Parathyroid adenoma (tissue), 2 donors: ENCODE data around the gene ZNF79.

Experiments used
- H2AFZ ChIP-seq: fragments of 300-600 bp; sonication (generic); one replicate; pipeline ENCODE4 v1.7.0; 2017; ENCODE audit warnings: antibody characterized with exemption, mild to moderate bottlenecking
- H3K27ac ChIP-seq: fragments of 300-600 bp; sonication (generic); one replicate; pipeline ENCODE4 v1.7.0; 2017
- H3K27me3 ChIP-seq: fragments of 300-600 bp; sonication (generic); one replicate; pipeline ENCODE4 v1.7.0; 2017; ENCODE audit warnings: low read length; ENCODE audit not compliant: control insufficient read depth, insufficient read depth
- H3K36me3 ChIP-seq: fragments of 300-600 bp; sonication (generic); one replicate; pipeline ENCODE4 v1.7.0; 2017; ENCODE audit warnings: low read length; ENCODE audit not compliant: control insufficient read depth, insufficient read depth
- H3K4me1 ChIP-seq: fragments of 300-600 bp; sonication (generic); one replicate; pipeline ENCODE4 v1.7.0; 2017; ENCODE audit warnings: control low read depth
- H3K4me2 ChIP-seq: fragments of 300-600 bp; sonication (generic); one replicate; pipeline ENCODE4 v1.7.0; 2017; ENCODE audit warnings: low read length
- H3K4me3 ChIP-seq: fragments of 300-600 bp; sonication (generic); one replicate; pipeline ENCODE4 v1.7.0; 2017; ENCODE audit warnings: low read depth, low read length
- H3K79me2 ChIP-seq: fragments of 300-600 bp; sonication (generic); one replicate; pipeline ENCODE4 v1.7.0; 2017; ENCODE audit warnings: control low read depth
- H3K9ac ChIP-seq: fragments of 300-600 bp; sonication (generic); one replicate; pipeline ENCODE4 v1.7.0; 2017; ENCODE audit warnings: mild to moderate bottlenecking
- H3K9me3 ChIP-seq: fragments of 300-600 bp; sonication (generic); one replicate; pipeline ENCODE4 v1.7.0; 2017; ENCODE audit warnings: low read length; ENCODE audit not compliant: control insufficient read depth
- CTCF ChIP-seq: fragments of 300-600 bp; sonication (generic); IDR thresholded peaks from one replicate; pipeline ENCODE4 v1.7.0; 2017; ENCODE audit warnings: antibody characterized with exemption, mild to moderate bottlenecking
- donor health status: primary hyperparathyroidism.

Gene ZNF79

GRCh38 chr9:127384901-127385300 lies 39.3 kb upstream of the ZNF79 start:
- Histone ChIP-seq H3K4me1 (no peaks in the 10 kb centered on the region), H3K9me3 (no peaks in the 10 kb centered on the region), H3K9ac (no peak overlapping the region), H3K79me2 (no peaks in the 10 kb centered on the region), H3K36me3 (no peaks in the 10 kb centered on the region), H3K4me3 (no peak overlapping the region), H3K27ac (no peak overlapping the region), H2AFZ (no peak overlapping the region), H3K27me3 (no peaks in the 10 kb centered on the region), H3K4me2 (no peak overlapping the region)
- no peak for TF ChIP-seq CTCF

DNA sequence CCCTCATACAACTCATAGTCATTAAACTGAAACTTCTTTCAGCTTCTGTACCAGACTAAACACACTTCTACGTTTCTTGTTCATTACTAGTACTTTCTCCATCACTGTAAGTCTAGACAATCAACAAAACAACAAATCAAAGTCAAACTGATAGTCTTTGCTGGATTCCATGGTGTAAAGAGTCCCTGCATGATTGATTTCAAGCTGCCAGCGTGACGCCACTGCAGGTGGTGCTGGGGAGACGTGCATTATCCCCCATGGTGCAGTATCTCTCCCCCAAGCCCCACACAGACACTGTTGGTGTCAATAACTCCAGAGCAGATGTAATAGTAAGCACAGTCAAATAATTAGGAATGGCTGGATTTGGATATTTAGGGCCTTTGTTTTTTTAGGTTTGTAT lies 37.9 kb upstream of the ZNF79 start:
- Histone ChIP-seq H3K4me1 (no peaks in the 10 kb centered on the region), H3K4me3 (no peak overlapping the region), H3K9ac (no peak overlapping the region), H3K27ac (no peak overlapping the region), H3K27me3 (no peaks in the 10 kb centered on the region), H3K36me3 (no peaks in the 10 kb centered on the region), H2AFZ (no peak overlapping the region), H3K79me2 (no peaks in the 10 kb centered on the region), H3K4me2 (no peak overlapping the region), H3K9me3 (no peaks in the 10 kb centered on the region)
- no peak for TF ChIP-seq CTCF

DNA sequence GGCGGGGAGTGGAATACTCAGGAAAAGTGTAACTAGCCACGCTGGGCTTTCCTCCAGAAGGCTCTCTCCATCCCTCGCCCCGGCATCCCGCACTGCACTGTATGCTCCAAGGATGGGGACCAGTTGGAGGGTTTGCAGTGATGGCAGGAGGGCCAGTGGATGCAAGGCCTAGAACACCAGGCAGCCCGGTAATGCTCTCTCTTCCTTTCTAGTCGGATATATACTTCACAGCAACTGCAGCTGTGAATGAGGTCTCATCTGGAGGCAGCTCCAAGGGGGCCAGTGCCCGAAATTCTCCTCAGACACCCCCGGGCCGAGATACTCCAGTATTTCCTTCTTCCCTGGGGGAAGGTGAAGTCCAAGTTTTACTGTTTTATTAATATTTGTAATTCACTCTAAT lies 37.2 kb upstream of the ZNF79 start:
- Histone ChIP-seq H2AFZ (no peak overlapping the region), H3K27me3 (no peaks in the 10 kb centered on the region), H3K79me2 (no peaks in the 10 kb centered on the region), H3K36me3 (no peaks in the 10 kb centered on the region), H3K9ac (no peak overlapping the region), H3K4me3 (no peak overlapping the region), H3K4me1 (no peaks in the 10 kb centered on the region), H3K4me2 (no peak overlapping the region), H3K27ac (no peak overlapping the region), H3K9me3 (no peaks in the 10 kb centered on the region)
- no peak for TF ChIP-seq CTCF

DNA sequence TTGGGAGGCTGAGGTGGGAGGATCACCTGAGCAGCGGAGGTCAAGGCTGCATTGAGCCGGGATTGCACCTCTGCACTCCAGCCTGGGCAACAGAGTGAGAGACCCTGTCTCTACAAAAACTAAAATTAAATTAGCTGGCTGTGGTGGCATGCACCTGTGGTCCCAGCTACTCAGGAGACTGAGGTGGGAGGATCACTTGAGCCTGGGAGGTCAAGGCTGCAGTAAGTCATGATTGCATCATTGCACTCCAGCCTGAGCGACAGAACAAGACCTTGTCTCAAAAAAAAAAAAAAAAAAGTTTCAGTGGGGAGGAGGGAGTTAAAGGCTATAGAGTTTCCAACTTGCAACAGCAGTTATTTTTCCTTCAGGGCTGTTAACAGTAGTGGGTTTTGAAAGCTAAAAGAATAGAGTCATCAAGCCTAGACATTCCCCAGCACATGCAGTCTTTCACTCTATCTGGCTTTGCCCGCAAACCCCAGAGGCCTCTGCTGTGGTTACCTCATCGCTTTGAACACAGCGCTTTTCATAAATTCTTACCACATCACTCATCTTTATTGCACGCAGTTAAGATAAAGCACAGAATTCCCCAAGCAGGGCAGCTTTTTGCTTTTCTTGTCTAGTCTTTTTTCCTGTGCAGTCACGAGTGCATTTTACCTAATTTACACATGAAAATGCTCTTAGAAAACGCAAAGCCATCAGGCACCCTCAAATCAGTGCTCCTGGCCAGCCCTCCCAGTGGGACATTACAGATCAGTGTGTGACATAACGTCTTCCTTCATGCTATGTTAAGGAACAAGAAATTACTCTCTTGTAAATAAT lies 35.9 kb upstream of the ZNF79 start:
- no peak overlapping the region for H3K4me2 ChIP-seq
- no peaks in the 10 kb centered on the region for H3K27me3 ChIP-seq
- no peaks in the 10 kb centered on the region for H3K36me3 ChIP-seq
- no peaks in the 10 kb centered on the region for H3K79me2 ChIP-seq
- H3K9ac ChIP-seq = no peak overlapping the region
- no peak overlapping the region for H3K4me3 ChIP-seq
- no peaks in the 10 kb centered on the region for H3K9me3 ChIP-seq
- TF ChIP-seq CTCF = no peak
- no peak overlapping the region for H2AFZ ChIP-seq
- no peak overlapping the region for H3K27ac ChIP-seq
- H3K4me1 ChIP-seq = no peaks in the 10 kb centered on the region

- TF ChIP-seq CTCF = no peak
- Histone ChIP-seq H3K79me2 (no peaks in the 10 kb centered on the region), H2AFZ (no peak overlapping the region), H3K36me3 (no peaks in the 10 kb centered on the region), H3K27me3 (no peaks in the 10 kb centered on the region), H3K4me3 (no peak overlapping the region), H3K4me1 (no peaks in the 10 kb centered on the region), H3K9ac (no peak overlapping the region), H3K9me3 (no peaks in the 10 kb centered on the region), H3K4me2 (no peak overlapping the region), H3K27ac (no peak overlapping the region)
Measured at GRCh38 chr9:127388856-127389238, 35.3 kb upstream of the ZNF79 start.
